NT2/D1 (cell line): ENCODE measurements around the gene QPRT.
"Not testable (repeated sequence)": the region's sequence is repeated elsewhere in the genome, so short reads cannot be mapped to it uniquely, and the experiment has no call there.

Source experiments
- SUZ12 ChIP-seq: IDR thresholded peaks from 2 replicates; pipeline ENCODE4 v1.6.1; 2011; ENCODE audit not compliant: insufficient read length, insufficient read depth; ENCODE audit errors: extremely low read depth
- YY1 ChIP-seq: IDR thresholded peaks from 2 replicates; pipeline ENCODE4 v1.6.1; 2011; ENCODE audit not compliant: insufficient read length, insufficient read depth
- ZNF274 ChIP-seq: IDR thresholded peaks from 2 replicates; pipeline ENCODE4 v1.6.1; 2011; ENCODE audit warnings: mild to moderate bottlenecking, low read depth, low read length

DNA sequence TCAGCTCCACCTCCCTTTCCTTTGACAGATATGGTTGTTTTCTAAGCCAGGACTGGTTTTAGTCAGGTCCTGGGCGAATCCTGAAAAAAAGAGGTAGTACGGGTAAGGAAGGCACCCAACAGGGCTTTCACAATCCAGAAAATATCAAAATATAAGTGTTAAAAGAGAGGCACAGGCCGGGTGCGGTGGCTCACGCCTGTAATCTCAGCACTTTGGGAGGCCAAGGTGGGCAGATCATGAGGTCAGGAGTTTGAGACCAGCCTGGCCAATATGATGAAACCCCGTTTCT, 11.7 kb upstream of the QPRT start:
- TF ChIP-seq ZNF274, YY1, SUZ12: not testable (repeated sequence)
